Suprapubic skin (tissue), 4 donors: ENCODE measurements around the gene TEKT5.

Experiments
- EP300 ChIP-seq: sonication (generic); formaldehyde crosslinking; IDR thresholded peaks from one replicate; pipeline ENCODE4 v1.6.1; 2017; ENCODE audit warnings: antibody characterized with exemption
- POLR2AphosphoS5 ChIP-seq, 3 donors: sonication (generic); formaldehyde crosslinking; IDR thresholded peaks; one replicate each; pipeline ENCODE4 v1.6.1; 2017; ENCODE audit warnings: antibody characterized with exemption in 3 of 3
- TF ChIP-seq, protein P1 (sequence below), 2 donors: fragments of 200-600 bp in 1 of 2; fragments of 450-650 bp in 1 of 2; sonication (generic) in 1 of 2; IDR thresholded peaks; one replicate each; pipeline ENCODE4 v1.5.1; 2016 to 2019; ENCODE audit warnings: antibody characterized with exemption in 2 of 2, mild to moderate bottlenecking in 1 of 2, moderate library complexity in 1 of 2

DNA sequence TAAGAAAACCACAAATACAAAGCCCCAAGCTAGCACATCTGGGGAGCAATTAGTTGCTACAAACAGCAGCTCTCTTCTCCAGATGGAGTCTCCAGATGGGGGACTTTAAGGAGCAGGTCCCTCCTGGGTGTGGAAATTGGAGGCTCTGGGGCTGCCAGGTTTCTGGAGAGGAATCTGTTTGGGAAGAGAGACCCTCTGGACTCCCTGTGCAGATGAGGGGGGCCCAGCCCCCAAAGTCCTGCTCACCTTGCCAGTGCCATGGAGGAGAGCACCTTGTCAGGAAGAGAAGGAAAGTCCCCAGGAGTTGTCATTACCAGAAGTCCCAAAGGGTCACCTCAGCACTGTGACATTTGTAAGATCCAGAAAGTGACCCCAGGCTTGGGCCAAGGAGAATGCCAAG, 14.8 kb downstream of the TEKT5 start:
- TF ChIP-seq POLR2AphosphoS5 (IDR thresholded peaks at IDR 0.05) (no peak), EP300 (no peak)
- TF ChIP-seq, protein P1, sequence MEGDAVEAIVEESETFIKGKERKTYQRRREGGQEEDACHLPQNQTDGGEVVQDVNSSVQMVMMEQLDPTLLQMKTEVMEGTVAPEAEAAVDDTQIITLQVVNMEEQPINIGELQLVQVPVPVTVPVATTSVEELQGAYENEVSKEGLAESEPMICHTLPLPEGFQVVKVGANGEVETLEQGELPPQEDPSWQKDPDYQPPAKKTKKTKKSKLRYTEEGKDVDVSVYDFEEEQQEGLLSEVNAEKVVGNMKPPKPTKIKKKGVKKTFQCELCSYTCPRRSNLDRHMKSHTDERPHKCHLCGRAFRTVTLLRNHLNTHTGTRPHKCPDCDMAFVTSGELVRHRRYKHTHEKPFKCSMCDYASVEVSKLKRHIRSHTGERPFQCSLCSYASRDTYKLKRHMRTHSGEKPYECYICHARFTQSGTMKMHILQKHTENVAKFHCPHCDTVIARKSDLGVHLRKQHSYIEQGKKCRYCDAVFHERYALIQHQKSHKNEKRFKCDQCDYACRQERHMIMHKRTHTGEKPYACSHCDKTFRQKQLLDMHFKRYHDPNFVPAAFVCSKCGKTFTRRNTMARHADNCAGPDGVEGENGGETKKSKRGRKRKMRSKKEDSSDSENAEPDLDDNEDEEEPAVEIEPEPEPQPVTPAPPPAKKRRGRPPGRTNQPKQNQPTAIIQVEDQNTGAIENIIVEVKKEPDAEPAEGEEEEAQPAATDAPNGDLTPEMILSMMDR (IDR thresholded peaks at IDR 0.05), result no peak
